Esophagus muscularis mucosa (tissue), 4 donors: ENCODE results near the gene PRSS21. TPM values are rescaled to one million over a fixed set of nuclear protein-coding genes. Genes with fewer than 3 reads are reported as not detected.

Experiments
- DNase-seq: peaks from one replicate; pipeline ENCODE4 v3.0.0-alpha.2; 2017; ENCODE audit errors: extremely low spot score
- H3K27ac ChIP-seq, 4 donors: fragments of 200-600 bp; sonication (generic); replicated peaks in 1 of 4; 1 replicate in 3 of 4; 2 replicates in 1 of 4; pipeline ENCODE4 v1.5.1; 2016 to 2019; ENCODE audit warnings: mild to moderate bottlenecking in 1 of 4
- H3K27me3 ChIP-seq, 4 donors: fragments of 200-600 bp; sonication (generic); one replicate each; pipeline versions ENCODE4 v1.5.1 to v1.6.0; 2016 to 2019
- H3K36me3 ChIP-seq, 4 donors: fragments of 200-600 bp; sonication (generic); one replicate each; pipeline ENCODE4 v1.5.1; 2016 to 2019
- H3K4me1 ChIP-seq, 4 donors: fragments of 200-600 bp; sonication (generic); one replicate each; pipeline ENCODE4 v1.5.1; 2016 to 2019
- H3K4me3 ChIP-seq, 4 donors: fragments of 200-600 bp; sonication (generic); 1 replicate in 2 of 4; 2 replicates in 2 of 4; pipeline ENCODE4 v1.5.1; 2016 to 2019; ENCODE audit warnings: mild to moderate bottlenecking in 4 of 4, moderate library complexity in 1 of 4
- H3K9me3 ChIP-seq, 4 donors: fragments of 200-600 bp; sonication (generic); 1 replicate in 3 of 4; 2 replicates in 1 of 4; pipeline ENCODE4 v1.5.1; 2016 to 2019
- CTCF ChIP-seq, 3 experiments: fragments of 200-600 bp in 2 of 3; fragments of 450-650 bp in 1 of 3; sonication (generic) in 2 of 3; IDR thresholded peaks; one replicate each; pipeline ENCODE4 v1.5.1; 2017 to 2019; ENCODE audit warnings: antibody characterized with exemption in 3 of 3, mild to moderate bottlenecking in 2 of 3, moderate library complexity in 1 of 3
- EP300 ChIP-seq: sonication (generic); formaldehyde crosslinking; IDR thresholded peaks from one replicate; pipeline ENCODE4 v1.6.1; 2017; ENCODE audit warnings: antibody characterized with exemption
- POLR2A ChIP-seq: fragments of 450-650 bp; IDR thresholded peaks from one replicate; pipeline ENCODE4 v1.6.1; 2017; ENCODE audit warnings: antibody characterized with exemption, moderate library complexity, mild to moderate bottlenecking, low read depth
- POLR2AphosphoS5 ChIP-seq, 2 donors: sonication (generic); formaldehyde crosslinking; IDR thresholded peaks; one replicate each; pipeline ENCODE4 v1.6.1; 2017; ENCODE audit warnings: antibody characterized with exemption in 2 of 2
- WGBS: methylation state at CpG from one replicate; pipeline ENCODE4 v1.1.5; 2018; 5-methylcytosine and 5-hydroxymethylcytosine counted together
- intact Hi-C: fragments of 100-400 bp; cut with DNase I; formaldehyde crosslinking; loops from one replicate; pipeline ENCODE4 v1.15.1; 2023
- total RNA-seq, 4 donors: library from RNA; depleted of rRNA; stranded (reverse); fragments of >200 nt; gene quantifications; one replicate each; pipeline versions ENCODE4 v1.1.0 to v1.2.1, GENCODE V29; 2016

Gene PRSS21
- total RNA-seq, 4 donors from 2014 or later, result not detected

- TF ChIP-seq POLR2AphosphoS5 (IDR thresholded peaks at IDR 0.05) (no peak), EP300 (no peak), POLR2A (no peak), CTCF (IDR thresholded peaks at IDR 0.05) (no peak)
- peaks cover 24 to 62% (median 51%) of the 10 kb centered on the region in 4 donors for H3K4me1 ChIP-seq
- H3K27me3 ChIP-seq, result no peaks in the 10 kb centered on the region
- H3K4me3 ChIP-seq, result no peak overlapping the region
- H3K36me3 ChIP-seq, result peaks cover 20 to 51% (median 48%) of the 10 kb centered on the region in 4 donors
- no peak for DNase-seq
- 71% methylated on average over 7 of the region's 7 CpGs for WGBS
- intact Hi-C loops, result loop anchor here (2.0 to 10.0 kb wide), 2 partner anchors 50 to 150 kb away; no protein-coding TSS in a partner anchor
- H3K9me3 ChIP-seq, result no peaks in the 10 kb centered on the region
- H3K27ac ChIP-seq, result peak overlapping the region in 1 of 4 donors; percentile 16
Observed at GRCh38 chr16:2775131-2775716, 41.8 kb upstream of the PRSS21 start.

GRCh38 chr16:2775765-2776499 is 41.1 kb upstream of the PRSS21 start:
- 32% methylated on average over 11 of the region's 11 CpGs for WGBS
- intact Hi-C loops, result loop anchor here (2.0 to 10.0 kb wide), 2 partner anchors 51 to 149 kb away; no protein-coding TSS in a partner anchor
- Histone ChIP-seq H3K27ac (peak overlapping the region; percentile 86 to 100 (median 98)), H3K4me3 (peak overlapping the region; percentile 84 to 93 (median 88)), H3K27me3 (no peaks in the 10 kb centered on the region), H3K4me1 (peaks cover 24 to 55% (median 45%) of the 10 kb centered on the region in 4 donors), H3K9me3 (no peaks in the 10 kb centered on the region), H3K36me3 (peaks cover 13 to 44% (median 41%) of the 10 kb centered on the region in 4 donors)
- TF ChIP-seq CTCF (IDR thresholded peaks at IDR 0.05), result no peak
- TF ChIP-seq EP300, result no peak
- TF ChIP-seq POLR2A, result no peak
- TF ChIP-seq POLR2AphosphoS5 (IDR thresholded peaks at IDR 0.05), result no peak
- no peak for DNase-seq

- no peak for DNase-seq
- Histone ChIP-seq H3K36me3 (peaks cover 6 to 37% (median 34%) of the 10 kb centered on the region in 4 donors), H3K4me3 (peak overlapping the region; percentile 84 to 93 (median 88)), H3K9me3 (no peaks in the 10 kb centered on the region), H3K27me3 (no peaks in the 10 kb centered on the region), H3K27ac (peak overlapping the region; percentile 86 to 100 (median 98)), H3K4me1 (peaks cover 24 to 54% (median 45%) of the 10 kb centered on the region in 4 donors)
- 1% methylated on average over 15 of the region's 72 CpGs for WGBS
- TF ChIP-seq POLR2AphosphoS5 (IDR thresholded peaks at IDR 0.05), result no peak
- TF ChIP-seq POLR2A, result no peak
- no peak for TF ChIP-seq EP300
- no peak for TF ChIP-seq CTCF (IDR thresholded peaks at IDR 0.05)
- intact Hi-C loops, result loop anchor here (10.0 kb wide), 1 partner anchor 148 kb away; no protein-coding TSS in a partner anchor
Observed at GRCh38 chr16:2776500-2777139, 40.4 kb upstream of the PRSS21 start.

GRCh38 chr16:2777231-2777902 is 39.7 kb upstream of the PRSS21 start, which contains the start of gene ELOB:
Gene ELOB, minus strand, starts transcription at chr16:2777280. Its CDS starts 41 bp downstream, at chr16:2777239.
- under 1% methylated on average over 33 of the region's 70 CpGs for WGBS
- peak; percentile 97 for DNase-seq
- no peaks in the 10 kb centered on the region for H3K9me3 ChIP-seq
- peak; percentile 81 to 92 for TF ChIP-seq POLR2AphosphoS5 (IDR thresholded peaks at IDR 0.05)
- TF ChIP-seq EP300, result no peak
- no peak for TF ChIP-seq CTCF (IDR thresholded peaks at IDR 0.05)
- TF ChIP-seq POLR2A, result no peak
- H3K27ac ChIP-seq, result peak within 1 kb of the TSS; percentile 98 to 100 (median 99)
- H3K36me3 ChIP-seq, result peaks cover 0 to 30% (median 27%) of the 10 kb centered on the region in 4 donors
- H3K4me1 ChIP-seq, result peaks cover 24 to 48% (median 45%) of the 10 kb centered on the region in 4 donors
- H3K27me3 ChIP-seq, result no peaks in the 10 kb centered on the region
- peak within 1 kb of the TSS; percentile 84 to 93 (median 88) for H3K4me3 ChIP-seq
- intact Hi-C loops, result loop anchor here (10.0 kb wide), 1 partner anchor 147 kb away; no protein-coding TSS in a partner anchor
